ENCODE results near the gene HLTF. TPM values are rescaled to one million over a fixed set of nuclear protein-coding genes. Genes with fewer than 3 reads are reported as not detected.
A peak's percentile ranks its signal among the peaks of the same experiment; 100 is the strongest.

HLTF gene
- total and polyA plus RNA-seq, 2 of the 13 experiments (the other 11 are each of a cell fraction or from before 2014, with no cell fraction given): 12.0 to 22.9 TPM

DNA sequence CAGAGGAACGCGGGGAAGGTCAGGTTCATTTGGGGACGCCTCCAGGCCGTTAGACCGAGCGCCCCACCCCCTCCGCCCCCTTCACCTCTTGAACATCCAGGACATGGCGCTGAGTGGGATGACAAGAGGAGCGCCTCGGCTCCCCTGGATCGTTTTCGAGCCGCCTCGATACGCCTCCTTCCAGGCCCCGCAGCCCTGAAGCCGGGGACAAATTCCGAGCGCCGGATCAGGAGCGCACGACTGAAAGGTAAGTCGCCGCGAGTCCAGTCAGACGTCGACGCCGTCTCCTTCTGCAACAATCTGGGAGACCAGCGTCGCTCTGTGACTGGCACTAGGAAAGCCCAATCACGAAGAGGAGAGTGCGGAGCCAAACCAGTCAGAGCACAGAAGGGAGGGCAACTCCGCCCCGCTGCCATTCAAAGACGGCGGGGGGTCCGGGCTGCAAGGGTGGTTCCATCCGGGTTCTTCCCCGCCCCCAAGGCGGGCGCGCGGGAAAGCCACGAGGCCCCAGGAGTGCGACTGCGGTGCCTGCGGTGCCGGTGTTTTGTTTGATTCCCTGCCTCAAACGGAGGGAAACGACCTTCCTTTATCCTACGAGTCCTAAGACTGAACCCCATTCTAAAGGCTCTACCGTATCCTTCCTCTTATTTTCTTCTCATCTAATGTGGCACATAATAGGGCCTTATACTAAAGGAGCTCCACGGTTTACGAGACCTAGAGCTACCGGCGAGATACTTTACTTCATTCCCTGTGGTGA, at the start of gene HLTF (continued):
- TF ChIP-seq, protein P1, sequence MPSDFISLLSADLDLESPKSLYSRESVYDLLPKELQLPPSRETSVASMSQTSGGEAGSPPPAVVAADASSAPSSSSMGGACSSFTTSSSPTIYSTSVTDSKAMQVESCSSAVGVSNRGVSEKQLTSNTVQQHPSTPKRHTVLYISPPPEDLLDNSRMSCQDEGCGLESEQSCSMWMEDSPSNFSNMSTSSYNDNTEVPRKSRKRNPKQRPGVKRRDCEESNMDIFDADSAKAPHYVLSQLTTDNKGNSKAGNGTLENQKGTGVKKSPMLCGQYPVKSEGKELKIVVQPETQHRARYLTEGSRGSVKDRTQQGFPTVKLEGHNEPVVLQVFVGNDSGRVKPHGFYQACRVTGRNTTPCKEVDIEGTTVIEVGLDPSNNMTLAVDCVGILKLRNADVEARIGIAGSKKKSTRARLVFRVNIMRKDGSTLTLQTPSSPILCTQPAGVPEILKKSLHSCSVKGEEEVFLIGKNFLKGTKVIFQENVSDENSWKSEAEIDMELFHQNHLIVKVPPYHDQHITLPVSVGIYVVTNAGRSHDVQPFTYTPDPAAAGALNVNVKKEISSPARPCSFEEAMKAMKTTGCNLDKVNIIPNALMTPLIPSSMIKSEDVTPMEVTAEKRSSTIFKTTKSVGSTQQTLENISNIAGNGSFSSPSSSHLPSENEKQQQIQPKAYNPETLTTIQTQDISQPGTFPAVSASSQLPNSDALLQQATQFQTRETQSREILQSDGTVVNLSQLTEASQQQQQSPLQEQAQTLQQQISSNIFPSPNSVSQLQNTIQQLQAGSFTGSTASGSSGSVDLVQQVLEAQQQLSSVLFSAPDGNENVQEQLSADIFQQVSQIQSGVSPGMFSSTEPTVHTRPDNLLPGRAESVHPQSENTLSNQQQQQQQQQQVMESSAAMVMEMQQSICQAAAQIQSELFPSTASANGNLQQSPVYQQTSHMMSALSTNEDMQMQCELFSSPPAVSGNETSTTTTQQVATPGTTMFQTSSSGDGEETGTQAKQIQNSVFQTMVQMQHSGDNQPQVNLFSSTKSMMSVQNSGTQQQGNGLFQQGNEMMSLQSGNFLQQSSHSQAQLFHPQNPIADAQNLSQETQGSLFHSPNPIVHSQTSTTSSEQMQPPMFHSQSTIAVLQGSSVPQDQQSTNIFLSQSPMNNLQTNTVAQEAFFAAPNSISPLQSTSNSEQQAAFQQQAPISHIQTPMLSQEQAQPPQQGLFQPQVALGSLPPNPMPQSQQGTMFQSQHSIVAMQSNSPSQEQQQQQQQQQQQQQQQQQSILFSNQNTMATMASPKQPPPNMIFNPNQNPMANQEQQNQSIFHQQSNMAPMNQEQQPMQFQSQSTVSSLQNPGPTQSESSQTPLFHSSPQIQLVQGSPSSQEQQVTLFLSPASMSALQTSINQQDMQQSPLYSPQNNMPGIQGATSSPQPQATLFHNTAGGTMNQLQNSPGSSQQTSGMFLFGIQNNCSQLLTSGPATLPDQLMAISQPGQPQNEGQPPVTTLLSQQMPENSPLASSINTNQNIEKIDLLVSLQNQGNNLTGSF (CRISPR knock-in tag; IDR thresholded peaks at IDR 0.05): peak; percentile 96
- TF ChIP-seq HNRNPLL (IDR thresholded peaks at IDR 0.05; ENCODE audit: low read depth, low read length, poor library complexity, severe bottlenecking) (peak; percentile 63), TEAD2 (CRISPR knock-in tag; IDR thresholded peaks at IDR 0.05) (peak; percentile 91; the same call in 1 of the 2 replicates), SIN3A (IDR thresholded peaks at IDR 0.05; ENCODE audit: borderline replicate concordance, low read depth, low read length) (peak; percentile 19; the same call in 1 of the 2 replicates), HOXD1 (CRISPR knock-in tag; IDR thresholded peaks at IDR 0.05) (peak; percentile 83), ZMYM3 (CRISPR knock-in tag; IDR thresholded peaks at IDR 0.05) (no peak), RFX1 (IDR thresholded peaks at IDR 0.05) (no peak), BRD4 (CRISPR knock-in tag; IDR thresholded peaks at IDR 0.05) (peak; percentile 67; the same call in 1 of the 2 replicates), SRF (IDR thresholded peaks at IDR 0.05; ENCODE audit: low read depth, low read length) (no peak), ZNF44 (CRISPR knock-in tag; IDR thresholded peaks at IDR 0.05) (peak; percentile 55; the same call in 1 of the 2 replicates), ZNF451 (CRISPR knock-in tag; IDR thresholded peaks at IDR 0.05) (0 out of 2 replicates have a peak, but pooled peaks have one; percentile 28), TAF15 (IDR thresholded peaks at IDR 0.05; ENCODE audit: low read depth, low read length, poor library complexity, severe bottlenecking) (no peak), ZNF432 (CRISPR knock-in tag; IDR thresholded peaks at IDR 0.05; ENCODE audit: borderline replicate concordance) (no peak), ZNF136 (CRISPR knock-in tag; IDR thresholded peaks at IDR 0.05; ENCODE audit: low read depth) (no peak; the same call in 1 of the 2 replicates), SMAD9 (CRISPR knock-in tag; IDR thresholded peaks at IDR 0.05) (no peak), NFIB (CRISPR knock-in tag; IDR thresholded peaks at IDR 0.05; ENCODE audit: borderline replicate concordance) (no peak)
- TF ChIP-seq, protein P2, sequence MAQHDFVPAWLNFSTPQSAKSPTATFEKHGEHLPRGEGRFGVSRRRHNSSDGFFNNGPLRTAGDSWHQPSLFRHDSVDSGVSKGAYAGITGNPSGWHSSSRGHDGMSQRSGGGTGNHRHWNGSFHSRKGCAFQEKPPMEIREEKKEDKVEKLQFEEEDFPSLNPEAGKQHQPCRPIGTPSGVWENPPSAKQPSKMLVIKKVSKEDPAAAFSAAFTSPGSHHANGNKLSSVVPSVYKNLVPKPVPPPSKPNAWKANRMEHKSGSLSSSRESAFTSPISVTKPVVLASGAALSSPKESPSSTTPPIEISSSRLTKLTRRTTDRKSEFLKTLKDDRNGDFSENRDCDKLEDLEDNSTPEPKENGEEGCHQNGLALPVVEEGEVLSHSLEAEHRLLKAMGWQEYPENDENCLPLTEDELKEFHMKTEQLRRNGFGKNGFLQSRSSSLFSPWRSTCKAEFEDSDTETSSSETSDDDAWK (CRISPR knock-in tag; IDR thresholded peaks at IDR 0.05): no peak
- TF ChIP-seq, protein P3, sequence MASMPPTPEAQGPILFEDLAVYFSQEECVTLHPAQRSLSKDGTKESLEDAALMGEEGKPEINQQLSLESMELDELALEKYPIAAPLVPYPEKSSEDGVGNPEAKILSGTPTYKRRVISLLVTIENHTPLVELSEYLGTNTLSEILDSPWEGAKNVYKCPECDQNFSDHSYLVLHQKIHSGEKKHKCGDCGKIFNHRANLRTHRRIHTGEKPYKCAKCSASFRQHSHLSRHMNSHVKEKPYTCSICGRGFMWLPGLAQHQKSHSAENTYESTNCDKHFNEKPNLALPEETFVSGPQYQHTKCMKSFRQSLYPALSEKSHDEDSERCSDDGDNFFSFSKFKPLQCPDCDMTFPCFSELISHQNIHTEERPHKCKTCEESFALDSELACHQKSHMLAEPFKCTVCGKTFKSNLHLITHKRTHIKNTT (CRISPR knock-in tag; IDR thresholded peaks at IDR 0.05): no peak
- TF ChIP-seq, protein P4, sequence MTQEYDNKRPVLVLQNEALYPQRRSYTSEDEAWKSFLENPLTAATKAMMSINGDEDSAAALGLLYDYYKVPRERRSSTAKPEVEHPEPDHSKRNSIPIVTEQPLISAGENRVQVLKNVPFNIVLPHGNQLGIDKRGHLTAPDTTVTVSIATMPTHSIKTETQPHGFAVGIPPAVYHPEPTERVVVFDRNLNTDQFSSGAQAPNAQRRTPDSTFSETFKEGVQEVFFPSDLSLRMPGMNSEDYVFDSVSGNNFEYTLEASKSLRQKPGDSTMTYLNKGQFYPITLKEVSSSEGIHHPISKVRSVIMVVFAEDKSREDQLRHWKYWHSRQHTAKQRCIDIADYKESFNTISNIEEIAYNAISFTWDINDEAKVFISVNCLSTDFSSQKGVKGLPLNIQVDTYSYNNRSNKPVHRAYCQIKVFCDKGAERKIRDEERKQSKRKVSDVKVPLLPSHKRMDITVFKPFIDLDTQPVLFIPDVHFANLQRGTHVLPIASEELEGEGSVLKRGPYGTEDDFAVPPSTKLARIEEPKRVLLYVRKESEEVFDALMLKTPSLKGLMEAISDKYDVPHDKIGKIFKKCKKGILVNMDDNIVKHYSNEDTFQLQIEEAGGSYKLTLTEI (CRISPR knock-in tag; conservative IDR thresholded peaks at IDR 0.05): no peak
